Measurements from ENCODE around the gene SCAI. TPM values are rescaled to one million over a fixed set of nuclear protein-coding genes. Genes with fewer than 3 reads are reported as not detected.
"Not testable (repeated sequence)": the region's sequence is repeated elsewhere in the genome, so short reads cannot be mapped to it uniquely, and the experiment has no call there.

Gene SCAI
- polyA plus RNA-seq, 6 donors from 2014 or later: 1.8 to 8.3 (median 2.7) TPM

GRCh38 chr9:125085703-125086477 lies 57.4 kb downstream of the SCAI start:
- Mint-ChIP-seq H3K4me3 (no peak overlapping the region), H3K9me3 (peaks cover 3 to 25% (median 20%) of the 10 kb centered on the region in 7 donors), H3K27ac (peak overlapping the region in 1 of 6 donors; percentile 17), H3K27me3 (no peaks in the 10 kb centered on the region), H3K4me1 (peaks cover 4 to 19% (median 7%) of the 10 kb centered on the region in 3 donors), H3K36me3 (peaks cover 14 to 30% of the 10 kb centered on the region in 2 donors)
- no peak for ATAC-seq (ENCODE audit: low read depth in 2 of 2)
- DNase-seq: no peak

- H3K4me3 Mint-ChIP-seq: peak overlapping the region in 1 of 8 donors; percentile 6
- H3K4me1 Mint-ChIP-seq; ATAC-seq (ENCODE audit: low read depth in 2 of 2): not testable (repeated sequence)
Measured at GRCh38 chr9:125082197-125082596, 61.1 kb downstream of the SCAI start.

GRCh38 chr9:125080797-125081196 lies 62.5 kb downstream of the SCAI start:
- not testable (repeated sequence) for DNase-seq; H3K4me3 Mint-ChIP-seq; H3K27me3 Mint-ChIP-seq; ATAC-seq (ENCODE audit: low read depth in 2 of 2); H3K4me1 Mint-ChIP-seq
- Mint-ChIP-seq H3K36me3 (peaks cover 22 to 34% of the 10 kb centered on the region in 2 donors), H3K9me3 (peaks cover 5 to 34% (median 30%) of the 10 kb centered on the region in 7 donors), H3K27ac (peak overlapping the region in 1 of 6 donors; percentile 3)

More at GRCh38 chr9:125082197-125082596, 61.1 kb downstream of the SCAI start:
- not testable (repeated sequence) for H3K27ac Mint-ChIP-seq, H3K27me3 Mint-ChIP-seq, DNase-seq
- H3K36me3 Mint-ChIP-seq: peaks cover 22 to 34% of the 10 kb centered on the region in 2 donors
- H3K9me3 Mint-ChIP-seq: peaks cover 5 to 34% (median 30%) of the 10 kb centered on the region in 7 donors

GRCh38 chr9:125079931-125080330 lies 63.4 kb downstream of the SCAI start:
- Mint-ChIP-seq H3K4me1 (no peaks in the 10 kb centered on the region), H3K27ac (peak overlapping the region in 1 of 6 donors; percentile 79), H3K9me3 (peaks cover 5 to 34% (median 30%) of the 10 kb centered on the region in 7 donors), H3K27me3 (no peaks in the 10 kb centered on the region), H3K4me3 (no peak overlapping the region), H3K36me3 (peaks cover 22 to 34% of the 10 kb centered on the region in 2 donors)
- no peak for DNase-seq
- no peak for ATAC-seq (ENCODE audit: low read depth in 2 of 2)

- ATAC-seq (ENCODE audit: low read depth in 2 of 2) (no peak), DNase-seq (no peak)
- H3K9me3 Mint-ChIP-seq: peaks cover 2 to 11% (median 9%) of the 10 kb centered on the region in 7 donors
- no peak overlapping the region for H3K4me3 Mint-ChIP-seq
- no peak overlapping the region for H3K27ac Mint-ChIP-seq
- no peaks in the 10 kb centered on the region for H3K27me3 Mint-ChIP-seq
- peaks cover 5 to 14% of the 10 kb centered on the region in 2 donors for H3K36me3 Mint-ChIP-seq
- H3K4me1 Mint-ChIP-seq: no peaks in the 10 kb centered on the region
Measured at GRCh38 chr9:125075997-125076396, 67.3 kb downstream of the SCAI start.

- ATAC-seq (ENCODE audit: low read depth in 2 of 2) (no peak), DNase-seq (no peak)
- H3K36me3 Mint-ChIP-seq: peaks cover 0 to 4% of the 10 kb centered on the region in 2 donors
- H3K27me3 Mint-ChIP-seq: no peaks in the 10 kb centered on the region
- no peak overlapping the region for H3K4me3 Mint-ChIP-seq
- H3K27ac Mint-ChIP-seq: peak overlapping the region in 1 of 6 donors; percentile 17
- H3K9me3 Mint-ChIP-seq: peaks cover 0 to 3% (median 0%) of the 10 kb centered on the region in 7 donors
- H3K4me1 Mint-ChIP-seq: no peaks in the 10 kb centered on the region
Measured at GRCh38 chr9:125074976-125075375, 68.4 kb downstream of the SCAI start.

- no peak for DNase-seq
- Mint-ChIP-seq H3K27ac (peak overlapping the region in 3 of 6 donors; percentile 24 to 55 (median 29)), H3K36me3 (peaks cover 0 to 10% of the 10 kb centered on the region in 2 donors)
Measured at GRCh38 chr9:125066839-125067619, 76.3 kb downstream of the SCAI start.

GRCh38 chr9:125061391-125061790 lies 81.9 kb downstream of the SCAI start:
- peaks cover 0 to 3% (median 2%) of the 10 kb centered on the region in 3 donors for H3K4me1 Mint-ChIP-seq
- ATAC-seq (ENCODE audit: low read depth in 2 of 2) (no peak), DNase-seq (no peak)
- H3K27ac Mint-ChIP-seq: peak overlapping the region in 1 of 6 donors; percentile 20
- no peak overlapping the region for H3K4me3 Mint-ChIP-seq
- H3K9me3 Mint-ChIP-seq: peaks cover 0 to 9% (median 0%) of the 10 kb centered on the region in 7 donors
- H3K36me3 Mint-ChIP-seq: peaks cover 0 to 4% of the 10 kb centered on the region in 2 donors
- H3K27me3 Mint-ChIP-seq: no peaks in the 10 kb centered on the region

More at GRCh38 chr9:125066839-125067619, 76.3 kb downstream of the SCAI start:
- Mint-ChIP-seq H3K9me3 (peaks cover 0 to 9% (median 0%) of the 10 kb centered on the region in 7 donors), H3K27me3 (no peaks in the 10 kb centered on the region), H3K4me1 (peaks cover 0 to 4% (median 2%) of the 10 kb centered on the region in 3 donors), H3K4me3 (no peak overlapping the region)
- ATAC-seq (ENCODE audit: low read depth in 2 of 2): no peak

- Mint-ChIP-seq H3K27me3 (no peaks in the 10 kb centered on the region), H3K4me3 (no peak overlapping the region), H3K27ac (peak overlapping the region in 1 of 6 donors; percentile 74), H3K9me3 (no peaks in the 10 kb centered on the region), H3K4me1 (peaks cover 0 to 2% (median 0%) of the 10 kb centered on the region in 3 donors), H3K36me3 (peaks cover 5 to 12% of the 10 kb centered on the region in 2 donors)
- DNase-seq: no peak
- ATAC-seq (ENCODE audit: low read depth in 2 of 2): no peak
Measured at GRCh38 chr9:125049212-125050049, 93.9 kb downstream of the SCAI start.

GRCh38 chr9:125043631-125044030 lies 99.7 kb downstream of the SCAI start:
- peaks cover 0 to 2% (median 0%) of the 10 kb centered on the region in 3 donors for H3K4me1 Mint-ChIP-seq
- H3K27ac Mint-ChIP-seq: no peak overlapping the region
- no peaks in the 10 kb centered on the region for H3K9me3 Mint-ChIP-seq
- no peaks in the 10 kb centered on the region for H3K27me3 Mint-ChIP-seq
- no peak overlapping the region for H3K4me3 Mint-ChIP-seq
- DNase-seq (no peak), ATAC-seq (ENCODE audit: low read depth in 2 of 2) (no peak)
- H3K36me3 Mint-ChIP-seq: peaks cover 5 to 8% of the 10 kb centered on the region in 2 donors

- H3K9me3 Mint-ChIP-seq: no peaks in the 10 kb centered on the region
- no peak for ATAC-seq (ENCODE audit: low read depth in 2 of 2)
- H3K4me3 Mint-ChIP-seq: no peak overlapping the region
- peaks cover 5 to 8% of the 10 kb centered on the region in 2 donors for H3K36me3 Mint-ChIP-seq
- DNase-seq: no peak
- H3K27ac Mint-ChIP-seq: no peak overlapping the region
- H3K27me3 Mint-ChIP-seq: no peaks in the 10 kb centered on the region
- no peaks in the 10 kb centered on the region for H3K4me1 Mint-ChIP-seq
Measured at GRCh38 chr9:125043148-125043547, 100.2 kb downstream of the SCAI start.

- Mint-ChIP-seq H3K4me3 (no peak overlapping the region), H3K27ac (peak overlapping the region in 2 of 6 donors; percentile 44 to 65), H3K27me3 (no peaks in the 10 kb centered on the region), H3K9me3 (no peaks in the 10 kb centered on the region), H3K4me1 (no peaks in the 10 kb centered on the region), H3K36me3 (peaks cover 0 to 7% of the 10 kb centered on the region in 2 donors)
- ATAC-seq (ENCODE audit: low read depth in 2 of 2): no peak
- no peak for DNase-seq
Measured at GRCh38 chr9:125038166-125038565, 105.2 kb downstream of the SCAI start.

GRCh38 chr9:125028041-125028440 lies 115.3 kb downstream of the SCAI start:
- ATAC-seq (ENCODE audit: low read depth in 2 of 2): no peak
- Mint-ChIP-seq H3K4me1 (no peaks in the 10 kb centered on the region), H3K9me3 (no peaks in the 10 kb centered on the region), H3K27ac (no peak overlapping the region), H3K27me3 (no peaks in the 10 kb centered on the region), H3K36me3 (peaks cover 4 to 23% of the 10 kb centered on the region in 2 donors), H3K4me3 (no peak overlapping the region)
- no peak for DNase-seq

Data from naive B cell (primary cell).